Esophagus muscularis mucosa (tissue), 4 donors: ENCODE data around the gene ACP4.

Experiments
- CTCF ChIP-seq, 3 experiments: fragments of 200-600 bp in 2 of 3; fragments of 450-650 bp in 1 of 3; sonication (generic) in 2 of 3; IDR thresholded peaks; one replicate each; pipeline ENCODE4 v1.5.1; 2017 to 2019; ENCODE audit warnings: antibody characterized with exemption in 3 of 3, mild to moderate bottlenecking in 2 of 3, moderate library complexity in 1 of 3
- EP300 ChIP-seq: sonication (generic); formaldehyde crosslinking; IDR thresholded peaks from one replicate; pipeline ENCODE4 v1.6.1; 2017; ENCODE audit warnings: antibody characterized with exemption
- POLR2A ChIP-seq: fragments of 450-650 bp; IDR thresholded peaks from one replicate; pipeline ENCODE4 v1.6.1; 2017; ENCODE audit warnings: antibody characterized with exemption, moderate library complexity, mild to moderate bottlenecking, low read depth
- POLR2AphosphoS5 ChIP-seq, 2 donors: sonication (generic); formaldehyde crosslinking; IDR thresholded peaks; one replicate each; pipeline ENCODE4 v1.6.1; 2017; ENCODE audit warnings: antibody characterized with exemption in 2 of 2

- TF ChIP-seq CTCF (IDR thresholded peaks at IDR 0.05): no peak
- TF ChIP-seq POLR2A: no peak
- no peak for TF ChIP-seq POLR2AphosphoS5 (IDR thresholded peaks at IDR 0.05)
- no peak for TF ChIP-seq EP300
Observed at GRCh38 chr19:50780753-50781435, 9.3 kb upstream of the ACP4 start.
